GM18868 (cell line): ENCODE measurements around the gene TGFB2.

Source experiments
- ATAC-seq: cut with Tn5 transposase; IDR thresholded peaks from one replicate; pipeline ENCODE4 v1.9.1; 2021; ENCODE audit warnings: mild to moderate bottlenecking, moderate library complexity; ENCODE audit not compliant: unreplicated experiment

TGFB2 gene

GRCh38 chr1:218459878-218460711 is 115.0 kb downstream of the TGFB2 start:
- peak; percentile 92 for ATAC-seq

GRCh38 chr1:218461351-218461750 is 116.2 kb downstream of the TGFB2 start:
- no peak for ATAC-seq

GRCh38 chr1:218462116-218462515 is 117.0 kb downstream of the TGFB2 start:
- no peak for ATAC-seq

GRCh38 chr1:218462587-218462986 is 117.5 kb downstream of the TGFB2 start:
- ATAC-seq = no peak

- ATAC-seq = no peak
Observed at GRCh38 chr1:218463194-218464156, 118.3 kb downstream of the TGFB2 start.

- no peak for ATAC-seq
Observed at GRCh38 chr1:218464871-218465270, 119.7 kb downstream of the TGFB2 start.

- no peak for ATAC-seq
Observed at GRCh38 chr1:218466341-218467010, 121.3 kb downstream of the TGFB2 start.

GRCh38 chr1:218467101-218468072 is 122.3 kb downstream of the TGFB2 start:
- ATAC-seq = no peak

GRCh38 chr1:218468711-218469110 is 123.6 kb downstream of the TGFB2 start:
- ATAC-seq = no peak

- peak; percentile 35 for ATAC-seq
Observed at GRCh38 chr1:218472885-218473284, 127.7 kb downstream of the TGFB2 start.

- peak; percentile 77 for ATAC-seq
Observed at GRCh38 chr1:218473522-218473921, 128.4 kb downstream of the TGFB2 start.

- ATAC-seq = no peak
Observed at GRCh38 chr1:218474128-218474527, 129.0 kb downstream of the TGFB2 start.

- ATAC-seq = no peak
Observed at GRCh38 chr1:218475275-218475674, 130.1 kb downstream of the TGFB2 start.

- ATAC-seq = no peak
Observed at GRCh38 chr1:218475699-218476098, 130.6 kb downstream of the TGFB2 start.

GRCh38 chr1:218476385-218476784 is 131.2 kb downstream of the TGFB2 start:
- peak; percentile 44 for ATAC-seq

GRCh38 chr1:218478336-218478735 is 133.2 kb downstream of the TGFB2 start:
- no peak for ATAC-seq

- no peak for ATAC-seq
Observed at GRCh38 chr1:218479436-218480115, 134.4 kb downstream of the TGFB2 start.

- no peak for ATAC-seq
Observed at GRCh38 chr1:218480137-218480536, 135.0 kb downstream of the TGFB2 start.

GRCh38 chr1:218480588-218481099 is 135.5 kb downstream of the TGFB2 start:
- no peak for ATAC-seq
